ENCODE data around the gene DLX5.
A peak's percentile ranks its signal among the peaks of the same experiment; 100 is the strongest.
"Not testable (repeated sequence)": the region's sequence is repeated elsewhere in the genome, so short reads cannot be mapped to it uniquely, and the experiment has no call there.

Gene DLX5

DNA sequence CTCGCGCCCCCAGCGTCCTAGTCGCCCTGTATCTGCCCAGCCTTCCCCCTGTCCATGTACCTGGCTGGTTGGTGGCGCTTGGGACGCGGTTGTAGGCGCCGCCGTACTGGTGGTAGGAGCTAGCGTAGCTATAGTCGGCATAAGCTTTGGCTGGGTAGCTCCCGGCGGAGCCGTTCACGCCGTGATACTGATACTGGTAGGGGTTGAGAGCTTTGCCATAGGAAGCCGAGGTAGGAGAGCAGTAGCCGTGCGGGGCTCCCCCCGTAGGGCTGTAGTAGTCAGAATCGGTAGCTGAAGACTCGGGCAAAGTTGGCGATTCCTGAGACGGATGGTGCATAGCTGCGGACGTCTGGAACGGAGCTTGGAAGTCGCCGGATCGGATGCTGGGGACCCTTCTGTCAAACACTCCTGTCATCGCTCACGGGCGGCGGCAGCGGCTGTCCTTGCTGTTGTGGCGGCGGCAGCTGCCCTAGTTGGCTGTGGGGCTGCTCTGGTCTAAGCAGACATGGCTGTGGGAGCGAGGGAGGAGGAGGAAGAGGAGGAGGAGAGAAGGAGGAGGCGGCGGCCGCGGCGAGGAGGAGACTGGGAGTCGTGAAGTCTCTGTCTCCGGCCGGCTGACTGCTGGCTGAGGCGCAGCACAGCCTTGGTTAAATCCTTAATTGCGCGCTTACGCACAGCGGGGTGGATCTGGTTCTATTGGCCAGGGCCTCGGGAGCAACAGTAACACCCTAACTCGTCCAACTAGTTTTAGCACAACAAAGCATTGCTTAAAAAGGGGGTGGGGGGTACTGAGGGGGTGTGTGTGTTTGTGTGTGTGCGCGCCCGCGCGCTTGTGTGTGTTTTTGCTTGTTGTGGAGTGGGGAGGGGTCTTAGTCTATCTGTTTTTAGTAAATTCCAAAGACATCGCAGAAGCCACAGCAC, at the start of gene DLX5:
Gene DLX5 (minus strand): TSS at position 623 of the 921 bp plus-strand sequence. CDS start 208 bp downstream, at position 415.
- DNase-seq: peak; percentile 99

DNA sequence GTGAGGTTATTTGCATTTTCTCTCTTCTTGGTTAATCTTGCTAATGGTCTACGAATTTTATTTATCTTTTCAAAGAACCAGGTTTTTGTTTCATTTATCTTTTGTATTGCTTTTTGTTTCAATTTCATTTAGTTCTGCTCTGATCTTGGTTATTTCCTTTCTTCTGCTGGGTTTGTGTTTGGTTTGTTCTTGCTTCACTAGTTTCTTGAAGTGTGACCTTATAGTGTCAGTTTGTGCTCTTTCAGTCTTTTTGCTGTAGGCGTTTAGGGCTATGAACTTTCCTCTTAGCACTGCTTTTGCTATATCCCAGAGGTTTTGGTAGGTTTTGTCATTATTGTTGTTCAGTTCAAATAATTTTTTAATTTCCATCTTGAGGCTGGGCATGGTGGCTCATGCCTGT, 47.4 kb upstream of the DLX5 start:
- DNase-seq: not testable (repeated sequence)

DNA sequence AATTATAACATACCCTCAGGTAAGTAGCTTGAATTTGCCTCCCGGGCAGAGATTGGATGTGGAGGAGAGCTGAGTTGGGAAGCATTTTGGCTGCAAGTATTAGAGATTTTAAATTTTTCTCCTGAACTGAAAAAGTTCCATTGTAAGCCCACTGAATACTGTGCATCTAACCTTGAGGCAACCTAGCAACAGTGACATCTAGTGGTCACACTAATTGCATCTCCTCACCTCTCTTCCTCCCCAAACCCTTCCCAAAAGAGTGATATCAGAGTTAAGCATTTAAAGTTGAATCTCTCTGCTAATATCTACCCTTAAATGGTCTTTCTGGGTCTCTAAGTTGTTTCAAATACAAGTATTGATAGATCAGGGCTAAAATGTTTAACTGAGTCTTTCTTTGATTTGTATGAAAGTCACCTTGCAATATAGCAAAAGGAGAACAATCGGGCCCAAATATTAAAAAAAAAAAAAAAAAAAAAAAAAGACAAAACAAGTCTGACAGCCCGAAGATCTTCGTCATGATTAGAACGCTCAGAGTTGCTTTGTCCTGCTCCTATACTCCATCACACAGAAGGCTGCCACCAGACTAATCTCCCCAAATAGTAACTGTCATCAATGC, 40.4 kb upstream of the DLX5 start:
- DNase-seq: peak; percentile 87

DNA sequence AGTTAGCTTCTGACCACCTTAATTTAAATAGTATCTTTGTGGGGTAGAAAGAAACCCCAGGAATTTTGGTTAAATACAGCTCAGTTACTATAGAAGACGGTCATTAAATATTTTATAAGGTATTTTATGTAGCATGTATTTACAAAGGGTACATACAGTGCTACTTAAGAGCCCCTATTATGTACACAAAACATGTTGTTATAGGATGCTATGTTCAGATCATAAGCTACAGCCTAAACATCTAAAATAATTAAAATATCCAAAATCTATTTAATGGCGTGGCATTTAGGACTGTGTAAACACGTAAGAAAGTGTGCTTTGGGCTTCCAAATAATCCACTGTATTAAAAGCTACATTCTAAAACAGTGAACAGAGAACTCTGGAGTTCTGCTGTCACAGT, 39.4 kb upstream of the DLX5 start:
- no peak for DNase-seq

DNA sequence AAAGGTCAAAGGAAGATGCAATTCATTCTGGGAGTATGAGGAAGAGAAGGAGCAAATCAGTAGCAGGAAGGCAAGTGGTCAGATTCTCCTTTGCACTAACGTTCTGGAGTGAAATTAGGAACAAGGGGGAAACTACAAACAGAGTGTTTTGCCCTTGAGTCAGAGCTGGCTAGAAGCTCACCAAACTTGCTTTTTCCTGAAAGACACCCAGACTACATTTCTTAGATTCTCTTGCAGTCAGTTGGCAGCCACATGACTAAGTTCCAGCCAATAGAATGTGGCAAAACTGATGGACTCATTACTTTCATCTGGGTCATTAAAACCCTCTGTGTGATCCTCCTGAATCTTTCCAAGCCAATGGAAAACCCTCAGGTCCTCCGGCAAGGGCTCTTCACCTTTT, 18.6 kb upstream of the DLX5 start:
- DNase-seq: no peak

DNA sequence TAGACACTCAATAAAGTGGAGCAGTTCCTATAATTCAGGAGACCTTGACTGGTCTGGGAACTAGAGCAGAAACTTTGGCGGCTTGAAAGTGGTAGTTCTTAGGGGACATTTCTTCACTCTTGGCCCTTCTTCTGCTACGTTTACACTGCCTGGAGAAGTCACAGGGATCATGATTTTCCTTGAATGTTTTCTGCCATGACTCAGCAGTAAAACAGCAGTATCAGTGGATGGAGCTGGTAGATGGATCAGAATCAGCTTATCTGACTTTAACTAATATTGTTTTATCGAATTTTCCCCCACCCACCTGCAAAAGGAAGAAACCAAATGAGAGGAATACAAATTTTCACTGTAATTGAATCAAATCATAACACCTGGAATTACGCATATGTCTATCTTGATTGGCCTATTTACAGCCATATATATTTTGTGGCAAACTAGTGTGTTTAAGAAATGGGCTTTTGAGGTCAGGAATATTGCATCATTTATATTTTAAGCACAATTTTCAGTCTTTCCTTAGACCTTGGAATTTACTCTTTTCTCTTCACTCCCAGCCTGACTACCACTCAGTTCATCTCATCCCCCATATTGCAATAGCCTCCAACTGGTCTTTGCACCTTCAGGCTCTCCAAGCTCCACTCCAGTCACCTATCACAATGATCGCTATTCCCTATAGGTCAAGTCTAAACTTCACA, 14.9 kb upstream of the DLX5 start:
- DNase-seq: no peak

DNA sequence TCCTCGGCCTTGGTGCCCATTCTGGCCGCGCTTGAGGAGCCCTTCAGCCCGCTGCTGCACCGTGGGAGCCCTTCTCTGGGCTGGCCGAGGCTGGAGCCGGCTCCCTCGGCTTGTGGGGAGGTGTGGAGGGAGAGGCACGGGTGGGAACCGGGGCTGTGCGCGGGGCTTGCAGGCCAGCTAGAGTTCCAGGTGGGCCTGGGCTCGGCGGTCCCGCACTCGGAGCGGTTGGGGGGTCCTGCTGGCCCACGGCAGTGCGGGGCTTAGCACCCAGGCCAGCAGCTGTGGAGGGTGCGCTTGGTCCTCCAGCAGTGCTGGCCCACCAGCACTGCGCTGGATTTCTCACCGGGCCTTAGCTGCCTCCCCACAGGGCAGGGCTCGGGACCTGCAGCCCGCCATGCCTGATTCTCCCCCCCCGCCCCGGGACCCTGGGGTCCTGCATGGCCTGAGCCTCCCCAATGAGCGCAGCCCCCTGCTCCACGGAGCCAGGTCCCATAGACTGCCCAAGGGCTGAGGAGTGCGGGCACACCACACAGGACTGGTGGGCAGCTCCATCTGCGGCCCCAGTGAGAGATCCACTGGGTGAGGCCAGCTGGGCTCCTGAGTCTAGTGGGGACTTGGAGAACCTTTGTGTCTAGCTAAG, 9.7 kb upstream of the DLX5 start:
- DNase-seq: not testable (repeated sequence)

DNA sequence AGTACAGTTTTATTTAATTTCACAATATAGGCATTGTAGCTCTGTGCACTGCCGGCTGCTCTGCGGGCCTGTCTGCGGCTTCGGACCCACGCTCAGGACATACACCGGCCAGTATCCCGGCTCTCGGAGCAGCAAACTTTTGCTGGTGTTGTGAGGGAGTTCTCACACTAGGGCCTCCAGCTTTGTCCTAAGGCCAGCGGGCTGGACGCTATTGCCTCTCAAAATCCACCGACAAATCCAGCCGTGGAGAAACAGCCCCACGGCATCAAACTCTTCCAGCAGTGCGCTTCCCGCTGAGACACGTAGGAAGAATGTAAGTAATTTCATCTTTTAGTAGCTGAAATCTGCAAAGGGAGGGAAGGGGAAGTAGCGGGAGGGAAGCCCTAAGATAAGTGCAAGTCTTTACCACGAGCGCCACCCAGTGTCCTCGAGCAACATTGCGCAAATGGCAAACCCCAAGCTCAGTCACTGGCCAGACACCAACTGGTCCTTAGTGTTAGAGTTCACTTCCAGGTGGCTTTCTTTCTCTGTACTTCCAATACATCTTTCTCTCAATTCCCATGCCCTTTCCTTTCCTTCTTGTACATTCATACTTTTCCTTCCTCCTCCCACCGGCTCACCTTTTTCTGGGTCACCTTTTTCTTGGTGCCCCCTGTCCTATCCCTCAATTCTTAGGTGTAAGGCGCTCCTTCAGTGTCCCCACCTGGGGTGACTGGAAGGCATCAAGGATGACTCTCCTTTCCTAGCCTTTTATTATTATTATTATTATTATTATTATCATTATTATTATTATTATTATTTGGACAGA, 3.0 kb upstream of the DLX5 start:
- peak; percentile 98 for DNase-seq

DNA sequence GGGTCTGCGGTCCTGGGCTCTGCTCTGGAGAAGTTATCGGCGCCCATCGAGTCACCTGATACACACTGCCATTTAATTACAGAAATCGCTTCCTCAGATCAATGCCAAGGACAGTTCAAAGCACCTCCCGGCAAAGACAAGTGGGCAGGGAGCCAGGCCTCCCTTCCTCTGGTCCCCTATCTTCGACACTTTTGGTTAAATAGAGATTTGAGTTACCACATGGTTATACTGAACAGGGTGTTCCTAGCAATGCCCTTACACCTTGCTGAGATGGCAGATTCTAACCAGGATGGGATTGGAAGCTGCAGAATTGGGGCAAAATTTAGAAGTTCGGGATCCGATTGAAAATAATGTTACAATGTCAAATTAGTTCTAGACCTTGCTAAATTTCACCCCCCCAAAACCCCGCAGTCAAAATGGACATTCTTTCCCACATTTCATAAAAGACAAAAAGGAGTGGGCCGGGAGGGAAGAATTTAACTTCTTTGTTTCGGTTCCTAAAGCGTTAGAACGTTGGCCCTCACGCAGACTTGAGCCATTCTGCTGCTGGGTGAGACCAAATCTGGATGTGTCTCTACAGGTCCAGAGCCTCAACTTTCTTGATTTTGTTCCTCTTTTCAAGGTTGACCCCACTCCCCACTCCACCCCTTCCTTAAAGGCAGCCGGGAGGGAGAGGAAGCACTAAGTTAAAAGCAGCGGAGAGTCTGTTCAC, 2.2 kb upstream of the DLX5 start:
- DNase-seq: no peak

DNA sequence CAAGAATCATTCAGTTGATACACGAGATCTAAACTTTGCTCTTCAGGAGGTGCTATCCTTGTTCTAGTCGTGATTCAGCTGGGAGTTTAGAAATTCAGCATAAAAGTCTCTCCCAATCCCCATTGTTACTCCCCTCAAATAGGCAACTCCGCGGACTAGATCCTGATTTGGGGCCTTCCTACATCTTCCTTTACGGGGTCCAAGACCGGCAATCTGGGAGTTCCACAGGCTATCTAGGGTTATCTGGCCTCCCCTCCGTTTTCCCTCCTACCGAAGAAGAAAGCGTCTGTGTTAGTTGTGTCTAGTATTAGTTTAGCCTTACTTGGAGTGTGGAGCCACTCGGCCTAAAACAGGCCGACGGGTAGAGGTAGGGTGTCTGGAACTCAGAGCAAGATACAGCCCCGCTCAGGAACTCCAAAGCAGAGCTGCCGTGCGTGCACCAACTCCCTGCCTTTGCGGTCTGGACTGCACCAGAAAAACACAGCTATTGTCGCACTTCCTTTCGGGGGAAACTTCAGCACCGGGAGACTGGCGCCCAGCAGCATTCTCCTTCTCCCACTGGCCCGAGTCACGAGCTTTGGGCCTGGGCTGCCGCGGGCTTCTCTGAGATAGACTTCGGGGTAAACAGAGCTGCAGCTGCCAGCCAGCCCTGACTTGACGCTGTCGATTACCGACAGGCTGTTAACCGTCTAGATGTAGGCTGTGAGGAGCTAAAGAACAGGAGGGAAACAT, 1.5 kb upstream of the DLX5 start:
- DNase-seq: no peak

DNA sequence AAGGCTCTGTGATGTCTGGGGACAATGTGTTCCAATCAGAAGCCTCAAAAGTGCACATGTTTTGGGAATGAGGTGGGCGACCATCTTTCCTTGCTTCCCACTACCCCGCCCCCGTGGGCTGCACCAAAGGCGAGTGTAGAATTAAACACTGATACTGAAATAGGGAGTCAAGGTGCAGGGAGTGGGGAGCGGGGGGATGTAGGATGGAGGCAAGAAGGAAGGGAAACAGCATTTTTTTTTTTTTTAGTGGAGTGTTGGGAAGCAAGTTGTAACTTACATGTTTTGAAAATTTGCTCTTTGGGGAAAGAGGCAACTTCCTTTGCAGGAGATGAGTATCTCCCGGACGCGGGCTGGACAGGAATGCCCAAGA, 484 bp upstream of the DLX5 start:
- DNase-seq: no peak

DNA sequence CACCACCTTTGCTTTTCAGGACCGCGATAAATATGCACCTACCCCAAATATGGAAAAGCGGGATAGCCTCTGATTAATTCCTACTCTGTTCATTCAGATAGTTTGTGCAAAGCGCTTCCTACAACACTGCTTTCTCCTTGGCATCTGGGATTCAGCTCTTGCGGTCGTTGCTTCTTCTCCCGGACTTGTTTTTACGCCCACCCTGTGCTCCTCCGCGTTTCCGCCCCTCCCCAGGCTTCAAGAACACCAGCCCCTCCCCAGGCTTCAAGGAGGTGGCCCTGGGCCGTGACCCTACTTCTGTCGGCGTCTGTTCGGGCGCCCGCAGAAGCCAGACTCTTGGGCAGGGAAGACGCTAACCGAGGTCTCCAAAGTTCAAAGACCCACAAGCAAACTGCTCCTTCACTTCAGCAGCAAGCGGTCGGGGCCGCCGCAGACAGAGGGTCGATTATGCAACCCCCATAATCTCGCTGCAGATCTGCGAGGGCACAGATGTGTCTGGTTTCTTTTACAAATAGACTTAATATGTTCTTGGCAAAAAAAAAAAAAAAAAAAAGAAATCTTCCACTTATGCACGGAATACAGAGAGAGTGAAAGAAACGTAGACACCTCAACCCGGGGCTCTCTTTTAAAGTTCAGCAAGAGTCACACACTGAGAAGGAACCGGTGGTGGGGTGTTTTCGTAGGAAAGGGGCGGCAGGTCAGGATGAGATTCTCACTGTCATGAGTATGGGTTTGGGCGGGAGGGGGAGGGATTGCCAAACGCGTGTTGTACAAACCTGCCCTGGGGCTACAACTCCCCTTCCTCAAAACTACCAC, 1.9 kb downstream of the DLX5 start:
- no peak for DNase-seq

DNA sequence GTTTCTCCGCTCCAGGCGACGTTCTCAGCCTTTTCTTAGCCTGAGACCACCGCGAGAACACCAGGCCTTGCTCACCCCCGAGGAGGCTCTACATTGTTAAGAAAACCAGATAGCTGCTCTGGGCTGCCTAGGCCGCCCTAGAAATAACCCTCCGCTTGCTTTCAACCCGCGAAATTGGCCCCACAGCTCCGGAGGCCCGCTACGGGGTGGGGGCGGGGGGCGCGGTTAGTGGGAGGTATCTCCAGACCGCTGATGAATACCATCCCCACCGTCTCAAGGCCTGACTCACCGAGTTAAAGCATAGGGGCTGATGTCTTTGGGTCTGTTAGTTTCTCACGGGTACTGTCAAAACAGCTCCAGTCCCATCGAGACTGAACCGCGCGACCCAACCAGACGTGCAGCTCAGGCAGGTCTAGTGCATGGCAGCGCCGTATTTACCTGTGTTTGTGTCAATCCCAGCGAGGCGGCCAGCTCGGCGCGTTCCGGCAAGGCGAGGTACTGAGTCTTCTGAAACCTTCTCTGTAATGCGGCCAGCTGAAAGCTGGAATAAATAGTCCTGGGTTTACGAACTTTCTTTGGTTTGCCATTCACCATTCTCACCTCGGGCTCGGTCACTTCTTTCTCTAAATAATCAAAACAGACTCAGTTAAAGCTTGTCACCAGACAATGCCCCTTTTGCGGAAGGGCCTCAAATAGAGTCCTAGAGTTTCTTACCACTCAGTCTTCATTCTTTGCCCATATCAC, 2.7 kb downstream of the DLX5 start:
- no peak for DNase-seq

DNA sequence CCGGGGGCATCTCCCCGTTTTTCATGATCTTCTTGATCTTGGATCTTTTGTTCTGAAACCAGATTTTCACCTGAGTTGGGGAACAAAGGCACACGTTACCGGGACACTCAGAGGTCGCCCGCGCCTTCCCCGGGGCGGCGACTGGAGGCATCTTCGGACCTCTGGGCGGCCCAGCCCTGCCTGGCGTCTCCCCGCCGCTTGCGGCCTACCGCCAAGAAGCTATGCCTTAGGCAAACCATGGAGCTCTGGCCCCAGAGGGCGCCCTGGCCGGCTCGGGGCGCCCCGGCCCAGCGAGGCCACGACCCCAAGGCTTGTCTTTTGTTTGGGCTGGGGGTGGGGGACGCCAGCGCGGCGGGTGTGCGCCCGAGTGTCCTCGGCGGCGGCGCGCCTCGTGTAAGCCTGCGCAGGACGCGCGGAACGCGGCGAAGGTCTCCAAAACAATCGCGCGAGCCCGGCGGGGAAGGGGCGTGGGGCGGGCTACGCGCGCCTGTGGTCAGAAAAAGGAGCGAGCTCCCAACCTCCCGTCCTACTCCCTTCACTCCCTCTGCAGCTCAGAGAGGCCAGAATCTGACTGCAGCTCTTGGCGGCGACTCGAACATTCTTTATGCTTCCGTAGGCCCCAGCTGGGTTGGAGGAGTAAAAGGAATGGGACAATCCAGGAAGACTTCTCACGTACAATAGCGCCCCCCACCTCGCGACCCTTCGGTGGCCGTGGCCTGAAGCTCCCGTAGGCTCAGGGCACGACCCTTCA, 3.5 kb downstream of the DLX5 start:
- DNase-seq: no peak

DNA sequence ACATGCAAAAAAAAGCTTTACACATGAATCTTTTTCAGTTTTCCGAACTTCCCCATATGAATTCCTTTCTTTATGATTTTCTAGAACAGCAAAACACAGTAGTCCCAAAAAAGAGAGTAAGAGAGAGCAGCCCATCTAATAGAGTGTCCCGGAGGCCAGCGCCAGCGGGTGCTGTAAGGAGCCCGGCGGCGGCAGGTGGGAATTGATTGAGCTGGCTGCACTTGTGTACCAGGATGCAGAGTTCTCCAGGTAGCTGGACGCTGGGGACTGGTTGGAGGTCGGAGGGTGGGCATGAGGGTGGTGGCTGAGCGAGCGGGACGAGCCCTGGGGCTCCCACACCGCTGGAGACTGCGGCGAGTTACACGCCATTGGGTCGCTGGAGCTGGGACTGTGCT, 4.0 kb downstream of the DLX5 start:
- DNase-seq: no peak

DNA sequence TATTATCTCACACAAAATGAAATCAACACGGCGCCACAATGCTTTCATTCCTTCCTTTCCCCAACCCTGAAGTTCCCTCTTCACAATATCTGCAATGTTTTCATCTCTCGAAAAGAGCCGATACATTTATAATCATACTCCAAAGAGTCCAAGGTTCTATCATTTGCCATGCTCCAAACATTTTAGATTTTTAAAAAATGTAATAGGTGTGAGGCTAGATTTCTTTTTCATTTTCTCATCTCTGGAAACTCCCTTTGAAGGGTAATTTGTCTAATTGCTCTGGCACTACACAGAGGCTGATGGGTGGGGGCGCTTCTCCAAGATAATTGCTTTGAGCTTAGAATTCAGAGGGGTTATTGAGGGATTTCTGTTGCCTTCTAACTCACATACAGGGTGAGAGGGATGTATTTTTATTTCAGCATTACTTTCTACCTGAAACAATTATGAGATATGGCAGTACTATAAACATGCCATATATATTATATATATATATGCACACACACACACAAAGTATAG, 4.9 kb downstream of the DLX5 start:
- no peak for DNase-seq

DNA sequence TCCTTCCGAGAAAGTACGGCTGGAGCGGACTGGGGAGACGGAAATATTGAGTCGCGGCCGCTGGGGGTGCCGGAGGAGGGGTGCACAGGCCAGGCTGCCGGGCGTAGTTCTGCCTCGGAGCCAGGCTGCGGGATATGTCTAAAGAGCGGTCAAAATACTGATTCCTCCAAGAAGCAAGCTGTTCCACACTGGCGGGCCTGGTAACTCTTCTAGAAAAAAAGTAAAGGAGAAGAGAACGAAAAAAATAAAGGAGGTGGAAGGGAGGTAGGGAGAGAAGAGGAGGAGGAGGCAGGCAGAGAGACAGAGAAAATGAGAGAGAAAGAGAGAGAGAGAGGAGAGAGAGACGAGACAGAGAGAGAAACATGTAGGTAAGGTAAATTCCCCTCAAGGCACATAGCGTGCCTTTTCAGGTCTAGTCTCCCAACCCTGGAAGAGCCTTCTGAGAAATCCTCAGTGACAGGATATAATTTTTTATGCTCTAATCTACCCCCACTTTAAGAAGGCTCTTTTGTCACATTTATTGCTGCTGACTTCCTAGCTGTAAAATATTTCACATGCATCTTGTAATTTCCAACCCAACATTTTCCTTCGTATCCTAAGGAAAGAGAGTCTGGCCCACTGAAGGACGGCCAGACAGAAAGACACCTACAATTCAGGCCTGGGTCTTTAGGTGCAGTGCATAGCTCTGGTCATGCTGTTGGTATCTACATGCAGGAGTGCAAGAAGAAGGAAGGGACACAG, 5.7 kb downstream of the DLX5 start:
- DNase-seq: no peak

DNA sequence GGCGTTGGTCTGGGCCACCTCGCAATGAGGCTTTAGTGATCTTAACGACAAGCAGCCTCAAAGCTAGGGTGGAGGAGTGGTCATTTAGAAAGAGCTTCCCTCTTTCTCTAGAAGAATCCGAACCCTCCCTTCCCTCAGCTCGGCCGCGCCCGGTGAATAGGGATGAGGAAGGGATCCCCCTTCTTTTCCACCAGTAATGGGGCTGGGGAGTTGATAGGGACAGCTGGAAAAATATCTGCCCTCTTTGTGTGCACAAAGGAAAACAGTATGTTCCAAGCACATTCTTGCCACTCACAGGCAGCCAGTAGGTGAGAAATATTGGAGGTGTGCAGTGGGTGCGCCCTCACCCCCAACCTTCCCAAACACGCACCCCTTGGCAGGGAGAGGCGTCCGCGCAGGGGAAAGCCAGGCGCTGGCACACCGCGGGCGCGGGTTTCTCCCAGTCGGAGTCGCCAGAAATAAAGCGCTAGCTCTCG, 6.5 kb downstream of the DLX5 start:
- DNase-seq: no peak

Data from NCI-H69 (cell line).